ENCODE measurements around the gene PES1. TPM values are rescaled to one million over a fixed set of nuclear protein-coding genes. Genes with fewer than 3 reads are reported as not detected.

The PES1 gene
- total RNA-seq, 2 experiments from 2014 or later, result 28.4 to 30.5 TPM

DNA sequence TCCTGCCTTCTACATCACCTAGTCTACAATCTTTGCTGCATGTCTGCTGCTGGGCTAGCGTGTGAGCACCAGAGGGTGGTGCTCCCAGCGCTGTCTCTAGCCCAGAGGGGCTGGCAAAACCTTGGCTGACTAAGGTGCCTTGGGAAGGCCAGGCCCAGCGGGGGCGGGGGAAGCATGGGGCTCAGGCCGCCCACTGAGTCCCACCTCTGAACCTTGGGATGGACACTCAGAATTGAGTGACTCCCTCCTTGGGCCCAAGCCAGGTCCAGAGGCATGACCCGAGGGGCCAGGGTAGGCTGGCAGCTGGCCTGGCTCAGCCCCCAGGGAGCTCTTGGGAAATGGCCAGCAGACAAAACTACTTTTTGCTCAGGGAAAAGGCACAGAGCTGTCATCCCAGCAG is 9.7 kb downstream of the PES1 start:
- intact Hi-C loops (cut with DNase I, micrococcal nuclease), result no loop called here
- ATAC-seq (ENCODE audit: poor library complexity), result no peak
- Mint-ChIP-seq H3K9me3 (no peaks in the 10 kb centered on the region), H3K36me3 (ENCODE audit: low read depth) (peaks cover 97% of the 10 kb centered on the region), H3K27me3 (no peaks in the 10 kb centered on the region), H3K4me1 (ENCODE audit: low read depth) (no peaks in the 10 kb centered on the region), H3K4me3 (no peak overlapping the region), H3K27ac (no peak overlapping the region)
- no peaks in the 10 kb centered on the region for H3K27me3 ChIP-seq (ENCODE audit: control insufficient read depth in 1 of 2, insufficient read depth in 2 of 2, low read length in 2 of 2)
- H3K4me1 ChIP-seq (ENCODE audit: insufficient read depth, low read length), result no peaks in the 10 kb centered on the region
- peaks cover 0 to 16% of the 10 kb centered on the region in 2 experiments for H3K9me3 ChIP-seq (ENCODE audit: control insufficient read depth in 1 of 2, insufficient read depth in 1 of 2, low read length in 2 of 2)
- TF ChIP-seq CTCF (IDR thresholded peaks at IDR 0.05), result no peak
- ChIA-PET POLR2A (no interaction called here), CTCF (no interaction called here)
- no peak for DNase-seq
- no peak overlapping the region for H3K4me3 ChIP-seq (ENCODE audit: low read length)
- no peak overlapping the region for H3K27ac ChIP-seq (ENCODE audit: low read depth in 1 of 2, low read length in 2 of 2)
- peaks cover 94% of the 10 kb centered on the region for H3K36me3 ChIP-seq (ENCODE audit: insufficient read depth, low read length)

GRCh38 chr22:30580896-30581295 is 10.8 kb downstream of the PES1 start:
- Mint-ChIP-seq H3K9me3 (no peaks in the 10 kb centered on the region), H3K27me3 (no peaks in the 10 kb centered on the region), H3K27ac (no peak overlapping the region), H3K4me1 (ENCODE audit: low read depth) (no peaks in the 10 kb centered on the region), H3K36me3 (ENCODE audit: low read depth) (peaks cover 99% of the 10 kb centered on the region), H3K4me3 (no peak overlapping the region)
- Histone ChIP-seq H3K27me3 (ENCODE audit: control insufficient read depth in 1 of 2, insufficient read depth in 2 of 2, low read length in 2 of 2) (no peaks in the 10 kb centered on the region), H3K27ac (ENCODE audit: low read depth in 1 of 2, low read length in 2 of 2) (no peak overlapping the region), H3K4me1 (ENCODE audit: insufficient read depth, low read length) (no peaks in the 10 kb centered on the region), H3K9me3 (ENCODE audit: control insufficient read depth in 1 of 2, insufficient read depth in 1 of 2, low read length in 2 of 2) (peaks cover 0 to 16% of the 10 kb centered on the region in 2 experiments), H3K36me3 (ENCODE audit: insufficient read depth, low read length) (peaks cover 93% of the 10 kb centered on the region), H3K4me3 (ENCODE audit: low read length) (no peak overlapping the region)
- intact Hi-C loops (cut with DNase I, micrococcal nuclease), result no loop called here
- no peak for TF ChIP-seq CTCF (IDR thresholded peaks at IDR 0.05)
- ATAC-seq (ENCODE audit: poor library complexity) (no peak), DNase-seq (no peak)
- POLR2A ChIA-PET, result no interaction called here
- CTCF ChIA-PET, result no interaction called here

DNA sequence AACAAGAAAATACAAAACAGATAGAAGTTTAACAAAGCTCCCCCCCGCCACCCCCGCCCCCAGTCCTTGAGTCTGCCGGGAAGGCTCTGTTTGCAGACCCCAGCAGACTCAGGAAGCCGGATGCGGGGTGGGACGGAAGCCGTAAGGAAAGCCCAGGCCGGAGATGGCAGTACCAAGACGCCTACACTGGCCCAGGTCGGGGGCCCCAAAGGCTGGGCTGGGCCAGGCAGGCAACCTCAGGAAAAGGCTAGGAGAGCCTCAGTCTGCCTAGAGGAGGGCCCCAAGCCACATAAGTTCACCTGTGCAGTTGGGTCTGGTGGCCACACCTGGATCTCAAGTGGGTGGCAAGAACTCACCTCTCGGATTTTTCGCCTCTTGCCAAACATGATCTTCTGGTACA is 13.2 kb downstream of the PES1 start:
- TF ChIP-seq CTCF (IDR thresholded peaks at IDR 0.05), result no peak
- ATAC-seq (ENCODE audit: poor library complexity), result no peak
- ChIA-PET CTCF (no interaction called here), POLR2A (no interaction called here)
- peaks cover 0 to 2% of the 10 kb centered on the region in 2 experiments for H3K27me3 ChIP-seq (ENCODE audit: control insufficient read depth in 1 of 2, insufficient read depth in 2 of 2, low read length in 2 of 2)
- peaks cover 76% of the 10 kb centered on the region for H3K36me3 ChIP-seq (ENCODE audit: insufficient read depth, low read length)
- H3K36me3 Mint-ChIP-seq (ENCODE audit: low read depth), result peaks cover 80% of the 10 kb centered on the region
- peaks cover 10% of the 10 kb centered on the region for H3K4me1 ChIP-seq (ENCODE audit: insufficient read depth, low read length)
- H3K9me3 Mint-ChIP-seq, result no peaks in the 10 kb centered on the region
- H3K4me3 Mint-ChIP-seq, result no peak overlapping the region
- no peak overlapping the region for H3K27ac ChIP-seq (ENCODE audit: low read depth in 1 of 2, low read length in 2 of 2)
- no peak overlapping the region for H3K27ac Mint-ChIP-seq
- no peaks in the 10 kb centered on the region for H3K4me1 Mint-ChIP-seq (ENCODE audit: low read depth)
- no peaks in the 10 kb centered on the region for H3K27me3 Mint-ChIP-seq
- no peak for DNase-seq
- no peak overlapping the region for H3K4me3 ChIP-seq (ENCODE audit: low read length)
- intact Hi-C loops (cut with DNase I, micrococcal nuclease), result no loop called here
- peaks cover 0 to 16% of the 10 kb centered on the region in 2 experiments for H3K9me3 ChIP-seq (ENCODE audit: control insufficient read depth in 1 of 2, insufficient read depth in 1 of 2, low read length in 2 of 2)
